PC-3 (cell line): ENCODE data around the gene GALNT10. TPM values are rescaled to one million over a fixed set of nuclear protein-coding genes. Genes with fewer than 3 reads are reported as not detected.

Source experiments
- ATAC-seq: fragments of 200-7000 bp; cut with Tn5 transposase; 2 replicates; pipeline ENCODE4 v1.9.1; 2020; ENCODE audit warnings: mild to moderate bottlenecking, moderate library complexity
- BruUV-seq: library from RNA; stranded (reverse); fragments of 400-500 nt; replicated peaks from 2 replicates; lab custom pipeline; 2021; lab: Mats Ljungman, UMichigan
- CTCF ChIA-PET: fragments of 300-600 bp; sonication (Branson Sonifier 250); formaldehyde crosslinking; loops from one replicate; lab custom pipeline; 2022; ENCODE audit warnings: antibody characterized with exemption; lab: Charles Lee
- POLR2A ChIA-PET: fragments of 300-600 bp; sonication (Branson Sonifier 250); formaldehyde crosslinking; loops from one replicate; lab custom pipeline; 2022; ENCODE audit warnings: antibody characterized with exemption; ENCODE audit not compliant: unreplicated experiment; lab: Charles Lee
- DNase-seq: peaks from one replicate; pipeline ENCODE4 v3.0.0-alpha.2; 2015
- H2AFZ ChIP-seq: fragments of 300-600 bp; sonication (generic); 2 replicates; pipeline ENCODE4 v1.6.0; 2016; ENCODE audit warnings: antibody characterized with exemption, low read length
- H3F3A ChIP-seq: fragments of 300-600 bp; sonication (generic); one replicate; pipeline ENCODE4 v1.6.0; 2017; ENCODE audit warnings: antibody characterized with exemption, low read length, control low read depth, mild to moderate bottlenecking; ENCODE audit not compliant: unreplicated experiment
- H3K27ac ChIP-seq: fragments of 300-600 bp; sonication (generic); 2 replicates; pipeline ENCODE4 v1.5.1; 2016; ENCODE audit warnings: mild to moderate bottlenecking, low read length
- H3K27me3 ChIP-seq: fragments of 300-600 bp; sonication (generic); 2 replicates; pipeline ENCODE4 v1.6.1; 2016; ENCODE audit warnings: low read length, mixed read lengths
- H3K36me3 ChIP-seq: fragments of 300-600 bp; sonication (generic); 2 replicates; pipeline ENCODE4 v1.6.1; 2016; ENCODE audit warnings: low read depth, mixed run types, low read length, mixed read lengths
- H3K4me1 ChIP-seq: fragments of 300-600 bp; sonication (generic); 2 replicates; pipeline ENCODE4 v1.5.1; 2016; ENCODE audit warnings: low read length; ENCODE audit not compliant: insufficient read depth
- H3K4me2 ChIP-seq: fragments of 300-600 bp; sonication (generic); 2 replicates; pipeline ENCODE4 v1.6.0; 2016; ENCODE audit warnings: low read length
- H3K4me3 ChIP-seq: fragments of 300-600 bp; sonication (generic); 2 replicates; pipeline ENCODE4 v1.5.1; 2016; ENCODE audit warnings: mild to moderate bottlenecking, low read length, mixed read lengths
- H3K79me2 ChIP-seq: fragments of 300-600 bp; sonication (generic); 2 replicates; pipeline ENCODE4 v1.6.1; 2017; ENCODE audit warnings: low read length, mixed read lengths
- H3K9ac ChIP-seq: fragments of 300-600 bp; sonication (generic); 2 replicates; pipeline ENCODE4 v1.6.0; 2016; ENCODE audit warnings: mild to moderate bottlenecking, low read length
- H3K9me2 ChIP-seq: fragments of 300-600 bp; sonication (generic); replicated peaks from 2 replicates; pipeline ENCODE4 v1.6.1; 2016; ENCODE audit warnings: mixed run types, low read length, mixed read lengths
- H3K9me3 ChIP-seq: fragments of 300-600 bp; sonication (generic); 2 replicates; pipeline ENCODE4 v1.6.1; 2016; ENCODE audit warnings: low read length, mixed read lengths
- H4K20me1 ChIP-seq: fragments of 300-600 bp; sonication (generic); 2 replicates; pipeline ENCODE4 v1.6.1; 2016; ENCODE audit warnings: low read length, mixed read lengths
- CTCF ChIP-seq: fragments of 300-600 bp; sonication (generic); conservative IDR thresholded peaks from 2 replicates; pipeline ENCODE4 v1.5.1; 2017; ENCODE audit warnings: antibody characterized with exemption, low read depth, mild to moderate bottlenecking, low read length
- EZH2 ChIP-seq: fragments of 300-600 bp; sonication (generic); IDR thresholded peaks from one replicate; pipeline ENCODE4 v1.6.1; 2017; ENCODE audit warnings: antibody characterized with exemption, mild to moderate bottlenecking, low read length; ENCODE audit not compliant: unreplicated experiment
- EZH2phosphoT487 ChIP-seq: fragments of 300-600 bp; sonication (generic); IDR thresholded peaks from 2 replicates; pipeline ENCODE4 v1.6.1; 2018; ENCODE audit warnings: mild to moderate bottlenecking, antibody characterized with exemption, low read length, borderline replicate concordance
- intact Hi-C: fragments of 100-400 bp; cut with micrococcal nuclease; formaldehyde crosslinking; loops from 2 replicates; pipeline ENCODE4 v1.9.0; 2023
- total RNA-seq: library from RNA; depleted of rRNA; stranded (reverse); fragments of >200 nt; gene quantifications from 2 replicates; pipeline ENCODE4 v1.2.3, GENCODE V29; 2014

The GALNT10 gene
- total RNA-seq, 1 experiment from 2014 or later = 46.2 TPM

- no peak overlapping the region for H2AFZ ChIP-seq
- H3K4me2 ChIP-seq = no peak overlapping the region
- no peak overlapping the region for H3K9ac ChIP-seq
- ATAC-seq = no peak
- ChIA-PET CTCF (no interaction called here), POLR2A (no interaction called here)
- TF ChIP-seq CTCF (no peak), EZH2phosphoT487 (no peak), EZH2 (no peak)
- H3K27ac ChIP-seq = no peak overlapping the region
- no peaks in the 10 kb centered on the region for H3F3A ChIP-seq
- no peaks in the 10 kb centered on the region for H3K9me2 ChIP-seq
- intact Hi-C loops = no loop called here
- H3K27me3 ChIP-seq = no peaks in the 10 kb centered on the region
- no peak overlapping the region for H3K4me3 ChIP-seq
- H3K36me3 ChIP-seq = no peaks in the 10 kb centered on the region
- no peaks in the 10 kb centered on the region for H4K20me1 ChIP-seq
- no peaks in the 10 kb centered on the region for H3K79me2 ChIP-seq
- no peaks in the 10 kb centered on the region for H3K4me1 ChIP-seq
- BruUV-seq = no TSS peak
- H3K9me3 ChIP-seq = no peaks in the 10 kb centered on the region
- no peak for DNase-seq
These were observed 69.8 kb downstream of the GALNT10 start for GRCh38 chr5:154260224-154260927.

GRCh38 chr5:154262342-154262741, 71.8 kb downstream of the GALNT10 start:
- H3K4me2 ChIP-seq = no peak overlapping the region
- H3K9me2 ChIP-seq = no peaks in the 10 kb centered on the region
- H3K27ac ChIP-seq = no peak overlapping the region
- ATAC-seq (no peak), DNase-seq (no peak)
- H3K79me2 ChIP-seq = no peaks in the 10 kb centered on the region
- H3K4me1 ChIP-seq = no peaks in the 10 kb centered on the region
- ChIA-PET CTCF (no interaction called here), POLR2A (no interaction called here)
- BruUV-seq = no TSS peak
- no peaks in the 10 kb centered on the region for H3K36me3 ChIP-seq
- no peak overlapping the region for H3K9ac ChIP-seq
- no peak for TF ChIP-seq EZH2
- no peak for TF ChIP-seq CTCF
- no peak for TF ChIP-seq EZH2phosphoT487
- no peaks in the 10 kb centered on the region for H4K20me1 ChIP-seq
- H3F3A ChIP-seq = no peaks in the 10 kb centered on the region
- intact Hi-C loops = no loop called here
- H3K27me3 ChIP-seq = no peaks in the 10 kb centered on the region
- no peak overlapping the region for H2AFZ ChIP-seq
- no peak overlapping the region for H3K4me3 ChIP-seq
- H3K9me3 ChIP-seq = no peaks in the 10 kb centered on the region

GRCh38 chr5:154264549-154265196, 74.1 kb downstream of the GALNT10 start:
- Histone ChIP-seq H3K4me3 (no peak overlapping the region), H3K9me3 (no peaks in the 10 kb centered on the region), H3K4me1 (no peaks in the 10 kb centered on the region), H4K20me1 (no peaks in the 10 kb centered on the region), H3K9me2 (no peaks in the 10 kb centered on the region), H3K27me3 (no peaks in the 10 kb centered on the region), H3K4me2 (no peak overlapping the region), H3K27ac (no peak overlapping the region), H3F3A (no peaks in the 10 kb centered on the region), H3K79me2 (no peaks in the 10 kb centered on the region), H2AFZ (no peak overlapping the region), H3K36me3 (no peaks in the 10 kb centered on the region), H3K9ac (no peak overlapping the region)
- TF ChIP-seq CTCF (no peak), EZH2 (no peak), EZH2phosphoT487 (no peak)
- DNase-seq (no peak), ATAC-seq (no peak)
- ChIA-PET POLR2A (no interaction called here), CTCF (no interaction called here)
- no TSS peak for BruUV-seq
- intact Hi-C loops = no loop called here
